Measurements from ENCODE around the gene BMPR1B.
"Not testable (repeated sequence)": the region's sequence is repeated elsewhere in the genome, so short reads cannot be mapped to it uniquely, and the experiment has no call there.

GRCh38 chr4:95061801-95062200 is 304.0 kb downstream of the BMPR1B start:
- TF ChIP-seq RAD51 (IDR thresholded peaks at IDR 0.05; ENCODE audit: borderline replicate concordance, low read depth); ZNF592 (IDR thresholded peaks at IDR 0.05); ZKSCAN8 (CRISPR knock-in tag; IDR thresholded peaks at IDR 0.05); SIRT6 (IDR thresholded peaks at IDR 0.05; ENCODE audit: low read depth, low read length); ZNF318 (IDR thresholded peaks at IDR 0.05; ENCODE audit: borderline replicate concordance in 1 of 2, low read depth in 1 of 2): not testable (repeated sequence)
